ENCODE data around the gene SPEM1.

The SPEM1 gene

DNA sequence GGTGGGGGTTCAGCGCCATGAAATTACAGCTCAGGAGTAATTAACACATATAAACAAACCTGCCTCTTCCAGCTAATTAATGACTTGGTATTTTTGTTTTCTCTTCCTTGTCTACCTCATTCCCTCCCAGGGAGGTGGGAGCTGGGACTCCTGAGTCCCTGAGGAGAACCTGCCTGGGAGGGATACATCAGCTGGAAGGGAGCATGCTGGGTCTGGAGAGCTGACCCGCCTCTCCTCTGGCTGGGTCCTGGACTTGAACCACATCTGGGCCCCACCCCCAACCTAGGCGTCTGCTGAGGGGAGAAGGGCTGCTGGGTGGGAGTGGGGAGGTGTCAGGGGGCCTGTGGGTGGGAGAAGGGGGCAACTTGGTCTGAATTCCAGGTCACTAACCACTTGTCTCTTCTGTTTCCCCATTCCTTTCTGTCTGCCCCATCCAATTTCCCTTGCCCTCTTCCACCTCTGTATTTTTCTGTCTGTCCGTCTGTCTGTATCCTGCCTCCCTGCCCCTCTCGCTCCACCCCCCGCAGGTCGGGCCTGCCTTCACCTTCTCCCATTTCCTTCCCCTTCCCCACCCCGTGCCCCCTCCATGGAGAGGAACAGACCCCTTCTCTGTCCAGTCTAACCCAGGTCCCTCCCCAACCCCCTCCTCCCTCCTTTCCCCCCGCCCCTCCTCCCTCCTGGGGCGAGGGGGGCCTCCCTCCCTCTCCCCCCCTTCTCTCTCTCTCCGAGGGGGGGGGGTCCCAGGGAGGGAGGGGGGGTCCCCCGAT, 12.5 kb upstream of the SPEM1 start, which contains the start of gene NLGN2:
Gene NLGN2, plus strand, starts transcription at position 361 of the 767 bp plus-strand sequence. CDS start 411 bp downstream, outside the sequence.
- Histone ChIP-seq H3K4me3 (ENCODE audit: low read length) (no peak within 1 kb of the TSS), H3K36me3 (replicated peaks; ENCODE audit: low read depth, low read length) (no peaks in the 10 kb centered on the region), H3K9ac (ENCODE audit: low read length) (no peak within 1 kb of the TSS)

DNA sequence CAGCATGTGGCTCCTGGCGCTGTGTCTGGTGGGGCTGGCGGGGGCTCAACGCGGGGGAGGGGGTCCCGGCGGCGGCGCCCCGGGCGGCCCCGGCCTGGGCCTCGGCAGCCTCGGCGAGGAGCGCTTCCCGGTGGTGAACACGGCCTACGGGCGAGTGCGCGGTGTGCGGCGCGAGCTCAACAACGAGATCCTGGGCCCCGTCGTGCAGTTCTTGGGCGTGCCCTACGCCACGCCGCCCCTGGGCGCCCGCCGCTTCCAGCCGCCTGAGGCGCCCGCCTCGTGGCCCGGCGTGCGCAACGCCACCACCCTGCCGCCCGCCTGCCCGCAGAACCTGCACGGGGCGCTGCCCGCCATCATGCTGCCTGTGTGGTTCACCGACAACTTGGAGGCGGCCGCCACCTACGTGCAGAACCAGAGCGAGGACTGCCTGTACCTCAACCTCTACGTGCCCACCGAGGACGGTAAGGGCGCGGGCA, 11.8 kb upstream of the SPEM1 start:
- H3K4me3 ChIP-seq (ENCODE audit: low read length), result no peak overlapping the region
- H3K4me1 ChIP-seq (ENCODE audit: low read length), result peaks cover 5% of the 10 kb centered on the region
- H3K79me2 ChIP-seq (ENCODE audit: low read length), result no peaks in the 10 kb centered on the region
- peaks cover 5% of the 10 kb centered on the region; the same call in 1 of the 2 replicates for H3K27me3 ChIP-seq (ENCODE audit: low read depth, low read length)
- no peaks in the 10 kb centered on the region for H4K20me1 ChIP-seq (ENCODE audit: insufficient read depth, low read length)
- H3K4me2 ChIP-seq (ENCODE audit: low read length), result no peak overlapping the region
- no peak overlapping the region for H3K9ac ChIP-seq (ENCODE audit: low read length)
- no peak for TF ChIP-seq EZH2phosphoT487 (IDR thresholded peaks at IDR 0.05; ENCODE audit: low read depth)
- TF ChIP-seq, protein P1, sequence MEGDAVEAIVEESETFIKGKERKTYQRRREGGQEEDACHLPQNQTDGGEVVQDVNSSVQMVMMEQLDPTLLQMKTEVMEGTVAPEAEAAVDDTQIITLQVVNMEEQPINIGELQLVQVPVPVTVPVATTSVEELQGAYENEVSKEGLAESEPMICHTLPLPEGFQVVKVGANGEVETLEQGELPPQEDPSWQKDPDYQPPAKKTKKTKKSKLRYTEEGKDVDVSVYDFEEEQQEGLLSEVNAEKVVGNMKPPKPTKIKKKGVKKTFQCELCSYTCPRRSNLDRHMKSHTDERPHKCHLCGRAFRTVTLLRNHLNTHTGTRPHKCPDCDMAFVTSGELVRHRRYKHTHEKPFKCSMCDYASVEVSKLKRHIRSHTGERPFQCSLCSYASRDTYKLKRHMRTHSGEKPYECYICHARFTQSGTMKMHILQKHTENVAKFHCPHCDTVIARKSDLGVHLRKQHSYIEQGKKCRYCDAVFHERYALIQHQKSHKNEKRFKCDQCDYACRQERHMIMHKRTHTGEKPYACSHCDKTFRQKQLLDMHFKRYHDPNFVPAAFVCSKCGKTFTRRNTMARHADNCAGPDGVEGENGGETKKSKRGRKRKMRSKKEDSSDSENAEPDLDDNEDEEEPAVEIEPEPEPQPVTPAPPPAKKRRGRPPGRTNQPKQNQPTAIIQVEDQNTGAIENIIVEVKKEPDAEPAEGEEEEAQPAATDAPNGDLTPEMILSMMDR (IDR thresholded peaks at IDR 0.05; ENCODE audit: low read depth, low read length), result no peak
- H3K36me3 ChIP-seq (replicated peaks; ENCODE audit: low read depth, low read length), result no peaks in the 10 kb centered on the region
- H2AFZ ChIP-seq (ENCODE audit: low read depth, low read length), result no peak overlapping the region
- H3K27ac ChIP-seq (ENCODE audit: low read length), result no peak overlapping the region
- no peaks in the 10 kb centered on the region for H3K9me3 ChIP-seq (ENCODE audit: insufficient read depth, low read length)

More for the DNA sequence above, 12.5 kb upstream of the SPEM1 start, which contains the start of gene NLGN2:
- H3K27ac ChIP-seq (ENCODE audit: low read length), result no peak within 1 kb of the TSS
- H3K27me3 ChIP-seq (ENCODE audit: low read depth, low read length), result peaks cover 5% of the 10 kb centered on the region; the same call in 1 of the 2 replicates
- H3K9me3 ChIP-seq (ENCODE audit: insufficient read depth, low read length), result no peaks in the 10 kb centered on the region
- no peak within 1 kb of the TSS for H2AFZ ChIP-seq (ENCODE audit: low read depth, low read length)
- peaks cover 10% of the 10 kb centered on the region for H3K4me1 ChIP-seq (ENCODE audit: low read length)
- TF ChIP-seq, protein P1 (IDR thresholded peaks at IDR 0.05; ENCODE audit: low read depth, low read length), result no peak
- TF ChIP-seq EZH2phosphoT487 (IDR thresholded peaks at IDR 0.05; ENCODE audit: low read depth), result no peak
- no peaks in the 10 kb centered on the region for H4K20me1 ChIP-seq (ENCODE audit: insufficient read depth, low read length)
- H3K79me2 ChIP-seq (ENCODE audit: low read length), result no peaks in the 10 kb centered on the region
- H3K4me2 ChIP-seq (ENCODE audit: low read length), result no peak within 1 kb of the TSS

DNA sequence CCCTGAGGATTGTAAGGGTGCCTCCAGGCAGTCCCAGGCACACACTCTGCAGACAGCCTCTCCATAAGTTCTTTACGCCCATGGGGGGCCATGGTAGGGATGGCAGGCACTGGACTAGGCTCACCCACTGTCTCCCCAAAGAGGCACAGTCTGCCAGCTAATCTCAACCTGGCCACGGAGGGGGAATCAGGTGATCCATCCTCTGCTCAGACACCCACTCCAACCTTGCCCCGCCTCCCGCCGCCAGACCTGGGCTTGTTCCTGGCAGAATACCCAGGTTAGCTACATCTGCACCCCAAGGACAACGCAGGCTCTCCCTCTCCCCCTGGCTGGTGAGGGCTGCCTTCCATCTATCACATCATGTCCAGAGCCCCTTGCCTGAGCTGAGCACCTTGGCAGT, 11.3 kb upstream of the SPEM1 start:
- H3K27ac ChIP-seq (ENCODE audit: low read length), result no peak overlapping the region
- no peaks in the 10 kb centered on the region for H3K79me2 ChIP-seq (ENCODE audit: low read length)
- no peak overlapping the region for H2AFZ ChIP-seq (ENCODE audit: low read depth, low read length)
- no peaks in the 10 kb centered on the region for H3K9me3 ChIP-seq (ENCODE audit: insufficient read depth, low read length)
- H3K9ac ChIP-seq (ENCODE audit: low read length), result no peak overlapping the region
- no peak overlapping the region for H3K4me2 ChIP-seq (ENCODE audit: low read length)
- no peak for TF ChIP-seq EZH2phosphoT487 (IDR thresholded peaks at IDR 0.05; ENCODE audit: low read depth)
- TF ChIP-seq, protein P1 (IDR thresholded peaks at IDR 0.05; ENCODE audit: low read depth, low read length), result no peak
- peaks cover 5% of the 10 kb centered on the region for H3K4me1 ChIP-seq (ENCODE audit: low read length)
- peaks cover 5% of the 10 kb centered on the region; the same call in 1 of the 2 replicates for H3K27me3 ChIP-seq (ENCODE audit: low read depth, low read length)
- no peak overlapping the region for H3K4me3 ChIP-seq (ENCODE audit: low read length)
- H4K20me1 ChIP-seq (ENCODE audit: insufficient read depth, low read length), result no peaks in the 10 kb centered on the region
- H3K36me3 ChIP-seq (replicated peaks; ENCODE audit: low read depth, low read length), result no peaks in the 10 kb centered on the region

DNA sequence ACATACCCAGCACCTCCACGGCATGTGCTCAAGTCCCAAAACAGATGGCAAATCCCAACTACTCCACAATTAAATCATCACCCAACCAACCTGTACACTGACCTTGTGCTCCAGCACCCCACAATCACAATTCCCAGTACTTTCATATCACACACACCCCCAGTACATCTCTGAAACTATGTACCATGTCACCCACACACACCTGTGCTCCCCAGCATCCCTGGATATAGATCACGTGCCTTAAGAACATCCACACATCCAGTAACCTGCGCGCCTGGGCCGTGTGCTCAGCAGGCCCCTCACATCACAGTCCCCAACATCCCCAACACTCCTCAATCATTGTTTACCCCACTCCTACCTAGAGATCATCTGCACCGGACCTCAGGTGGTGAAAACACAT, 10.4 kb upstream of the SPEM1 start:
- Histone ChIP-seq H3K4me2 (ENCODE audit: low read length) (no peak overlapping the region), H4K20me1 (ENCODE audit: insufficient read depth, low read length) (no peaks in the 10 kb centered on the region), H3K9ac (ENCODE audit: low read length) (no peak overlapping the region), H3K79me2 (ENCODE audit: low read length) (no peaks in the 10 kb centered on the region), H3K27ac (ENCODE audit: low read length) (no peak overlapping the region), H3K36me3 (replicated peaks; ENCODE audit: low read depth, low read length) (no peaks in the 10 kb centered on the region), H3K4me3 (ENCODE audit: low read length) (no peak overlapping the region), H3K27me3 (ENCODE audit: low read depth, low read length) (peaks cover 5% of the 10 kb centered on the region; the same call in 1 of the 2 replicates), H3K9me3 (ENCODE audit: insufficient read depth, low read length) (no peaks in the 10 kb centered on the region), H3K4me1 (ENCODE audit: low read length) (peaks cover 5% of the 10 kb centered on the region), H2AFZ (ENCODE audit: low read depth, low read length) (no peak overlapping the region)
- TF ChIP-seq, protein P1 (IDR thresholded peaks at IDR 0.05; ENCODE audit: low read depth, low read length), result no peak
- no peak for TF ChIP-seq EZH2phosphoT487 (IDR thresholded peaks at IDR 0.05; ENCODE audit: low read depth)
